ENCODE data around the gene KCNT2. TPM values are rescaled to one million over a fixed set of nuclear protein-coding genes. Genes with fewer than 3 reads are reported as not detected.
A peak's percentile ranks its signal among the peaks of the same experiment; 100 is the strongest.
"Not testable (repeated sequence)": the region's sequence is repeated elsewhere in the genome, so short reads cannot be mapped to it uniquely, and the experiment has no call there.

The KCNT2 gene
- total and polyA plus RNA-seq, 10 donors, result 0.04 to 1.2 (median 0.99) TPM

GRCh38 chr1:196516373-196516772 lies 91.9 kb downstream of the KCNT2 start:
- 63 to 84% (median 81%) methylated on average over 3 of the region's 3 CpGs for WGBS, 5 donors
- Histone ChIP-seq H3K9me3 (peaks cover 0 to 6% (median 0%) of the 10 kb centered on the region in 8 donors), H3K27me3 (replicated peaks in 1 of 7) (no peaks in the 10 kb centered on the region), H3K4me3 (no peak overlapping the region), H3K4me1 (no peaks in the 10 kb centered on the region), H3K27ac (no peak overlapping the region), H3K36me3 (no peaks in the 10 kb centered on the region)
- intact Hi-C loops (cut with DNase I; ENCODE audit: low total_unique reads), result no loop called here
- DNase-seq, result no peak
- TF ChIP-seq CTCF (IDR thresholded peaks at IDR 0.05 in 8 of 11, conservative IDR thresholded peaks at IDR 0.05 in 3 of 11), result no peak
- TF ChIP-seq POLR2A (IDR thresholded peaks at IDR 0.05), result no peak
- TF ChIP-seq POLR2AphosphoS5 (IDR thresholded peaks at IDR 0.05), result no peak

- DNase-seq, result peak; percentile 27
- H3K36me3 ChIP-seq, result no peaks in the 10 kb centered on the region
- H3K27ac ChIP-seq, result no peak overlapping the region
- WGBS, 5 donors, result 68 to 98% (median 94%) methylated on average over 2 of the region's 2 CpGs
- TF ChIP-seq POLR2AphosphoS5 (IDR thresholded peaks at IDR 0.05), result no peak
- H3K4me1 ChIP-seq, result no peaks in the 10 kb centered on the region
- H3K9me3 ChIP-seq, result peaks cover 0 to 6% (median 0%) of the 10 kb centered on the region in 8 donors
- no peak overlapping the region for H3K4me3 ChIP-seq
- H3K27me3 ChIP-seq (replicated peaks in 1 of 7), result no peaks in the 10 kb centered on the region
- intact Hi-C loops (cut with DNase I; ENCODE audit: low total_unique reads), result no loop called here
These were observed 92.3 kb downstream of the KCNT2 start for GRCh38 chr1:196515904-196516303.

- DNase-seq, result no peak
- Histone ChIP-seq H3K4me1 (no peaks in the 10 kb centered on the region), H3K9me3 (peaks cover 0 to 3% (median 0%) of the 10 kb centered on the region in 8 donors), H3K36me3 (no peaks in the 10 kb centered on the region), H3K27me3 (replicated peaks in 1 of 7) (no peaks in the 10 kb centered on the region), H3K27ac (no peak overlapping the region), H3K4me3 (no peak overlapping the region)
- 62 to 73% (median 66%) methylated on average over 2 of the region's 2 CpGs for WGBS, 5 donors
- no peak for TF ChIP-seq POLR2AphosphoS5 (IDR thresholded peaks at IDR 0.05)
- no peak for TF ChIP-seq CTCF (IDR thresholded peaks at IDR 0.05 in 8 of 11, conservative IDR thresholded peaks at IDR 0.05 in 3 of 11)
- TF ChIP-seq POLR2A (IDR thresholded peaks at IDR 0.05), result no peak
- intact Hi-C loops (cut with DNase I; ENCODE audit: low total_unique reads), result no loop called here
These were observed 94.4 kb downstream of the KCNT2 start for GRCh38 chr1:196513821-196514220.

GRCh38 chr1:196510451-196510850 lies 97.8 kb downstream of the KCNT2 start:
- WGBS, 5 donors, result 73 to 87% (median 79%) methylated on average over 1 of the region's 1 CpG
- Histone ChIP-seq H3K4me3 (no peak overlapping the region), H3K27me3 (replicated peaks in 1 of 7) (no peaks in the 10 kb centered on the region), H3K36me3 (no peaks in the 10 kb centered on the region), H3K9me3 (no peaks in the 10 kb centered on the region), H3K4me1 (no peaks in the 10 kb centered on the region), H3K27ac (no peak overlapping the region)
- intact Hi-C loops (cut with DNase I; ENCODE audit: low total_unique reads), result no loop called here
- TF ChIP-seq POLR2AphosphoS5 (IDR thresholded peaks at IDR 0.05), result no peak
- no peak for TF ChIP-seq CTCF (IDR thresholded peaks at IDR 0.05 in 8 of 11, conservative IDR thresholded peaks at IDR 0.05 in 3 of 11)
- TF ChIP-seq POLR2A (IDR thresholded peaks at IDR 0.05), result no peak
- no peak for DNase-seq

- H3K27ac ChIP-seq; H3K4me1 ChIP-seq; H3K36me3 ChIP-seq; intact Hi-C loops (cut with DNase I; ENCODE audit: low total_unique reads); H3K4me3 ChIP-seq; H3K9me3 ChIP-seq; H3K27me3 ChIP-seq (replicated peaks in 1 of 7); DNase-seq: not testable (repeated sequence)
- WGBS, 5 donors, result 57 to 100% (median 87%) methylated on average over 1 of the region's 1 CpG
These were observed 104.0 kb downstream of the KCNT2 start for GRCh38 chr1:196504224-196504623.

All from spleen (tissue), 11 donors.